Epithelial cell of proximal tubule (primary cell): Measurements from ENCODE around the gene BTBD10. TPM values are rescaled to one million over a fixed set of nuclear protein-coding genes. Genes with fewer than 3 reads are reported as not detected.
A peak's percentile ranks its signal among the peaks of the same experiment; 100 is the strongest.

Experiments used
- DNase-seq: peaks from one replicate; pipeline ENCODE4 v3.0.0-alpha.2; 2011; ENCODE audit warnings: low read depth
- H3K4me3 ChIP-seq: 2 replicates; pipeline ENCODE4 v1.5.1; 2011; ENCODE audit warnings: low read depth, mild to moderate bottlenecking, low read length
- CTCF ChIP-seq: conservative IDR thresholded peaks from 2 replicates; pipeline ENCODE4 v1.5.1; 2012; ENCODE audit warnings: low read depth, mild to moderate bottlenecking, low read length
- total RNA-seq: library from RNA; depleted of rRNA; stranded (reverse); fragments of >200 nt; gene quantifications from 2 replicates; pipeline ENCODE4 v1.2.3, GENCODE V29; 2015

The BTBD10 gene
- total RNA-seq, 1 donor from 2014 or later, result 55.5 TPM

- no peak overlapping the region for H3K4me3 ChIP-seq
- no peak for DNase-seq
- no peak for TF ChIP-seq CTCF
Measured at GRCh38 chr11:13364388-13364787, 98.6 kb downstream of the BTBD10 start.

GRCh38 chr11:13362596-13363109 lies 100.4 kb downstream of the BTBD10 start:
- DNase-seq, result no peak
- no peak for TF ChIP-seq CTCF
- H3K4me3 ChIP-seq, result no peak overlapping the region

- DNase-seq, result no peak
- TF ChIP-seq CTCF, result no peak
- no peak overlapping the region for H3K4me3 ChIP-seq
Measured at GRCh38 chr11:13358596-13359270, 104.3 kb downstream of the BTBD10 start.

- no peak for DNase-seq
- no peak for TF ChIP-seq CTCF
- no peak overlapping the region for H3K4me3 ChIP-seq
Measured at GRCh38 chr11:13357232-13357631, 105.8 kb downstream of the BTBD10 start.

- no peak for DNase-seq
Measured at GRCh38 chr11:13355191-13355590, 107.8 kb downstream of the BTBD10 start.

GRCh38 chr11:13354335-13354734 lies 108.7 kb downstream of the BTBD10 start:
- TF ChIP-seq CTCF, result peak; percentile 54
- no peak for DNase-seq
- H3K4me3 ChIP-seq, result no peak overlapping the region

More at GRCh38 chr11:13355191-13355590, 107.8 kb downstream of the BTBD10 start:
- no peak for TF ChIP-seq CTCF
- no peak overlapping the region for H3K4me3 ChIP-seq

GRCh38 chr11:13352711-13353110 lies 110.3 kb downstream of the BTBD10 start:
- no peak for DNase-seq
- TF ChIP-seq CTCF, result no peak
- H3K4me3 ChIP-seq, result no peak overlapping the region
